AG04449 (cell line): ENCODE measurements around the gene GBGT1.

ENCODE experiments used
- CTCF ChIA-PET: fragments of 350-600 bp; formaldehyde crosslinking; extraction: SDS; loops from one replicate; lab custom pipeline; 2021; ENCODE audit warnings: antibody characterized with exemption; lab: Yijun Ruan, JAX
- POLR2A ChIA-PET: fragments of 400-600, 350-600 bp; formaldehyde crosslinking; extraction: SDS; loops from one replicate; lab custom pipeline; 2020; ENCODE audit warnings: antibody characterized with exemption, inconsistent platforms; lab: Yijun Ruan, JAX
- DNase-seq: peaks from one replicate; pipeline ENCODE4 v3.0.0-alpha.2; 2010; ENCODE audit warnings: low read depth, low spot score
- H3K4me3 ChIP-seq: 2 replicates; pipeline ENCODE4 v1.5.1; 2011; ENCODE audit warnings: low read depth, mild to moderate bottlenecking, control low read depth, low read length
- CTCF ChIP-seq: IDR thresholded peaks from one replicate; pipeline ENCODE4 v1.5.1; 2011; ENCODE audit warnings: mild to moderate bottlenecking, moderate library complexity, low read length, control low read depth, inconsistent platforms; ENCODE audit not compliant: insufficient read depth; ENCODE audit errors: missing control alignments

Gene GBGT1

GRCh38 chr9:133121915-133122550 lies 41.7 kb downstream of the GBGT1 start:
- CTCF ChIA-PET = interaction anchor here (1.6 to 30.1 kb wide), 2 partner anchors 20 to 27 kb away, joined by 7 to 739 read pairs; no protein-coding TSS in a partner anchor
- POLR2A ChIA-PET = no interaction called here
- no peak for DNase-seq
- H3K4me3 ChIP-seq = no peak overlapping the region
- no peak for TF ChIP-seq CTCF

GRCh38 chr9:133121198-133121914 lies 42.4 kb downstream of the GBGT1 start, which contains the start of gene RALGDS:
RALGDS (minus strand) TSS chr9:133121240; CDS start chr9:133121154, 86 bp downstream.
- no peak for DNase-seq
- H3K4me3 ChIP-seq = peak within 1 kb of the TSS; percentile 67
- TF ChIP-seq CTCF = no peak
- ChIA-PET CTCF (interaction anchor here (30.1 kb wide), 1 partner anchor 28 kb away, joined by 739 read pairs; no protein-coding TSS in a partner anchor), POLR2A (no interaction called here)

- no peak for DNase-seq
- H3K4me3 ChIP-seq = peak overlapping the region; percentile 67
- POLR2A ChIA-PET = no interaction called here
- TF ChIP-seq CTCF = no peak
- CTCF ChIA-PET = interaction anchor here (11.0 to 30.1 kb wide), 2 partner anchors 15 to 29 kb away, joined by 139 to 739 read pairs; no protein-coding TSS in a partner anchor
These were observed 43.1 kb downstream of the GBGT1 start for GRCh38 chr9:133120501-133121197.

- ChIA-PET CTCF (interaction anchor here (0.8 to 30.1 kb wide), 5 partner anchors 9 to 79 kb away, joined by 3 to 739 read pairs (median 10); no protein-coding TSS in a partner anchor), POLR2A (interaction anchor here (1.0 kb wide), 1 partner anchor 14 kb away, joined by 3 read pairs; no protein-coding TSS in a partner anchor)
- peak overlapping the region; percentile 67 for H3K4me3 ChIP-seq
These were observed 43.7 kb downstream of the GBGT1 start for GRCh38 chr9:133119846-133120500.

More at GRCh38 chr9:133119846-133120500, 43.7 kb downstream of the GBGT1 start:
- no peak for TF ChIP-seq CTCF
- no peak for DNase-seq
